ENCODE results near the gene FOXP2. TPM values are rescaled to one million over a fixed set of nuclear protein-coding genes. Genes with fewer than 3 reads are reported as not detected.

FOXP2 gene
- total and polyA plus RNA-seq, 2 of the 13 experiments (the other 11 are each of a cell fraction or from before 2014, with no cell fraction given): 0.90 TPM; not detected in 1

GRCh38 chr7:114417290-114417689 is 2.7 kb downstream of the FOXP2 start:
- no peaks in the 10 kb centered on the region for H3K27me3 ChIP-seq (ENCODE audit: control insufficient read depth in 1 of 2, insufficient read depth in 2 of 2, low read length in 2 of 2)
- CTCF ChIA-PET (ENCODE audit: low intra/inter-chr PET ratio, low total read pairs): no interaction called here
- H3K27ac ChIP-seq (ENCODE audit: extremely low read length, insufficient read depth, low read length): no peak overlapping the region
- H3K79me2 ChIP-seq (ENCODE audit: insufficient read depth, low read length): no peaks in the 10 kb centered on the region
- intact Hi-C loops (cut with micrococcal nuclease; ENCODE audit: unreplicated experiment) (no loop called here), in situ Hi-C loops (cut with HindIII; ENCODE audit: extremely low pct_ligation_motif_present, low pct_unique_long_range_greater_than_20kb) (loop anchor here (25.0 kb wide), 1 partner anchor 330 kb away; no protein-coding TSS in a partner anchor)
- BruUV-seq (replicated peaks): no TSS peak
- no peak overlapping the region for H2AFZ ChIP-seq (ENCODE audit: low read length)
- peaks cover 40% of the 10 kb centered on the region for H3K4me1 ChIP-seq (ENCODE audit: insufficient read depth, low read length)
- H3K9ac ChIP-seq (ENCODE audit: insufficient read depth, low read depth, low read length): no peak overlapping the region
- H3K4me3 ChIP-seq (replicated peaks in 1 of 3; ENCODE audit: insufficient read depth in 1 of 3, low read depth in 2 of 3, low read length in 3 of 3): no peak overlapping the region
- FAIRE-seq (no peak), ATAC-seq (no peak), DNase-seq (ENCODE audit: low spot score) (no peak)
- H3K36me3 ChIP-seq (replicated peaks in 1 of 2; ENCODE audit: control insufficient read depth in 1 of 2, insufficient read depth in 2 of 2, low read length in 2 of 2): no peaks in the 10 kb centered on the region
- no peaks in the 10 kb centered on the region for H3K9me3 ChIP-seq (ENCODE audit: low read length)
- 0 out of 2 replicates have a peak overlapping the region, but pooled peaks have one; percentile 81 for H3K4me2 ChIP-seq (ENCODE audit: low read depth, low read length)
- TF ChIP-seq HOXA9 (CRISPR knock-in tag; IDR thresholded peaks at IDR 0.05; ENCODE audit: borderline replicate concordance): no peak
- no peak for TF ChIP-seq ZNF180 (CRISPR knock-in tag; IDR thresholded peaks at IDR 0.05; ENCODE audit: borderline replicate concordance, low read depth)
- TF ChIP-seq SUZ12 (IDR thresholded peaks at IDR 0.05; ENCODE audit: low read depth, low read length): no peak
- no peak for TF ChIP-seq ZNF772 (CRISPR knock-in tag; IDR thresholded peaks at IDR 0.05)
- TF ChIP-seq ZSCAN9 (CRISPR knock-in tag; IDR thresholded peaks at IDR 0.05; ENCODE audit: borderline replicate concordance): no peak
- no peak for TF ChIP-seq ZNF142 (CRISPR knock-in tag; IDR thresholded peaks at IDR 0.05)
- TF ChIP-seq ZNF460 (CRISPR knock-in tag; IDR thresholded peaks at IDR 0.05; ENCODE audit: borderline replicate concordance): no peak
- no peak for TF ChIP-seq ZNF547 (CRISPR knock-in tag; IDR thresholded peaks at IDR 0.05)
- TF ChIP-seq LRRFIP1 (CRISPR knock-in tag; conservative IDR thresholded peaks at IDR 0.05): no peak
- TF ChIP-seq ZNF263 (CRISPR knock-in tag; IDR thresholded peaks at IDR 0.05): no peak
- no peak for TF ChIP-seq CBX5 (CRISPR knock-in tag; IDR thresholded peaks at IDR 0.05; ENCODE audit: borderline replicate concordance)
- no peak for TF ChIP-seq MAFK (conservative IDR thresholded peaks at IDR 0.05 in 1 of 2, IDR thresholded peaks at IDR 0.05 in 1 of 2; ENCODE audit: low read length in 2 of 2)
- TF ChIP-seq ZNF567 (CRISPR knock-in tag; IDR thresholded peaks at IDR 0.05; ENCODE audit: borderline replicate concordance): no peak
- H4K20me1 ChIP-seq (ENCODE audit: insufficient read depth, low read length): no peaks in the 10 kb centered on the region
- POLR2A ChIA-PET: no interaction called here
- 84% methylated on average over 1 of the region's 1 CpG for WGBS (ENCODE audit: low lambda C conversion rate)
